Measurements from ENCODE around the gene FRMD8.

Gene FRMD8, protein sequence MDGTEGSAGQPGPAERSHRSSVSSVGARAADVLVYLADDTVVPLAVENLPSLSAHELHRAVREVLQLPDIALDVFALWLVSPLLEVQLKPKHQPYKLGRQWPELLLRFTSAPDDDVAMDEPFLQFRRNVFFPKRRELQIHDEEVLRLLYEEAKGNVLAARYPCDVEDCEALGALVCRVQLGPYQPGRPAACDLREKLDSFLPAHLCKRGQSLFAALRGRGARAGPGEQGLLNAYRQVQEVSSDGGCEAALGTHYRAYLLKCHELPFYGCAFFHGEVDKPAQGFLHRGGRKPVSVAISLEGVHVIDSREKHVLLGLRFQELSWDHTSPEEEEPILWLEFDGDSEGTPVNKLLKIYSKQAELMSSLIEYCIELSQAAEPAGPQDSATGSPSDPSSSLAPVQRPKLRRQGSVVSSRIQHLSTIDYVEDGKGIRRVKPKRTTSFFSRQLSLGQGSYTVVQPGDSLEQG

DNA sequence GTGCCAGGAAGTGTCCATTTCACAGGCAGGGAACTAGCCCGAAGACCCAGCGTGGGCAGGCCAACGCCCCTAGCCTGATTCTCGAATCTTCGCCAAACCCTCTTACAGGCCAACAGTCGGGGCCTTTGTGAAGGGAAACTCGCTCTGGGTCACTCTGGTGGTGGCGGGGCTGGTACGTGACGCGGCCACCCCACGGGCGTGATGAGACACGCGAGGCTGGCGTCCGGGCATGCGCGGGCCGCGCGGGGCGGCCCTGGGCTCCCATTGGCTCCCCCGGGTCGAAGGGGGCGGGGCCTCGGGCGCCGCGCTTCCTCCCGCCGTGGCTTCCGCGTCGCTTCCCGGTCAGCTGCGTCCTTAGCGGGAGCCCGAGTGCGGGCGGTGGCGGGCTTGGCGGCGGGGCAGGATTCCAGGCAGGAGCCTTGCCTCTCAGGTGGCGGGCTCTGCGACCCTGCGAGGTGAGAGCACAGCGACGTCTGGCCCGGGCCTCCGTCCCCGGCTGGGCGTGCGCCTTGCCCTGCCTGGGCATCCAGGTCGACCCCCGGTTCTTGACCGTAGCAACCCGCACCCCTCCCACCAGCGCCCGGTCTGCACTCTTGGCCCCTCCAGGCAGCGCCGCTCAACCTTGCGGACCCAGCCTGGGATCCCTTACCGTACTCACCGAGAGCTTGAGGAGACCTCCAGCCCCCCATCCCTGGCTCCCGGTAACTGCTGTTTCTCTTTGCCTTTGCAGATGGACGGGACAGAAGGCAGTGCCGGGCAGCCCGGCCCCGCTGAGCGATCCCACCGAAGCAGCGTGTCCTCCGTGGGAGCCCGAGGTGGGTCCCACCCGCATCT, at the start of gene FRMD8:
Gene FRMD8 (plus strand): TSS at position 331 of the 834 bp plus-strand sequence. CDS start 400 bp downstream, at position 731.
- H3K27ac Mint-ChIP-seq: peak within 1 kb of the TSS; percentile 98

DNA sequence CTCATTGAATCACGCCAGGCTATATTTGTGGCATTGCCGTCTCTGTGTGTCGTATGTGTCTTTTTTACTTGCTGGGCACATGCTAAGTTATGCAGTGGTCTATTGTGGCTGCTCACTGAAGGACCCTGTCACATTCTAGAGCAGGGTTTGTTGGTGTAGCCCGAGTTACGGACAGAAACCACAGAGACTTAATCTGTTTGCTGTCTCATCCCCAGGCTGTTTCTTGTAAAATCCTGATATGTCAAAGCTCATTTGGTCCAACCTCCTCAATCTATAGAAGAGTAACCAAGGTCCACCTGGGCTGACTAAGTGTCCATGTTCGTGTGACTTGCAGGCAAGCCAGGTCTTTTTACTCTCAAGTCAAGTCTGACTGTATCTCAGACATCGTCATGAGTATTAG, 47.8 kb upstream of the FRMD8 start:
- Mint-ChIP-seq H3K27me3 (no peaks in the 10 kb centered on the region), H3K4me1 (peaks cover 30% of the 10 kb centered on the region), H3K27ac (peak overlapping the region; percentile 37), H3K36me3 (ENCODE audit: low read depth) (peaks cover 34% of the 10 kb centered on the region), H3K9me3 (no peaks in the 10 kb centered on the region), H3K4me3 (no peak overlapping the region)
- no peak for DNase-seq
- no peak for ATAC-seq

More for the DNA sequence above, at the start of gene FRMD8:
- peaks cover 74% of the 10 kb centered on the region for H3K4me1 Mint-ChIP-seq
- DNase-seq (peak; percentile 91), ATAC-seq (peak; percentile 9)
- H3K36me3 Mint-ChIP-seq (ENCODE audit: low read depth): peaks cover 5% of the 10 kb centered on the region
- H3K27me3 Mint-ChIP-seq: no peaks in the 10 kb centered on the region
- H3K4me3 Mint-ChIP-seq: peak within 1 kb of the TSS; percentile 87
- no peaks in the 10 kb centered on the region for H3K9me3 Mint-ChIP-seq

DNA sequence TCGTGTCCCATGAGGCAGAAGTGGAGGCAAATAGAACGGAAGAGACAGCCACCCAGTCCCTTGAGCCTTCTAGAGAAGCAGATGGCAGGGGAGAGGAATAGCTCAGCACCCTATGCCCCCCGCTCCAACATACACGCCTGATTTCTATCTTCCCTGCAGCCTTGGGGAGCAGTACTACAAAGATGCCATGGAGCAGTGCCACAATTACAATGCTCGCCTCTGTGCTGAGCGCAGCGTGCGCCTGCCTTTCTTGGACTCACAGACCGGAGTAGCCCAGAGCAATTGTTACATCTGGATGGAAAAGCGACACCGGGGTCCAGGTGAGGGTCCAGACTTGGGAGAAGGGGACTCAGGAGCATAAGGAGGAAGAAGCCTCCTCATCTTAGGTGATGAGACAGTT, 46.2 kb upstream of the FRMD8 start:
- Mint-ChIP-seq H3K36me3 (ENCODE audit: low read depth) (peaks cover 41% of the 10 kb centered on the region), H3K4me3 (no peak overlapping the region), H3K27ac (no peak overlapping the region), H3K27me3 (no peaks in the 10 kb centered on the region), H3K4me1 (peaks cover 23% of the 10 kb centered on the region), H3K9me3 (no peaks in the 10 kb centered on the region)
- DNase-seq: no peak
- no peak for ATAC-seq

DNA sequence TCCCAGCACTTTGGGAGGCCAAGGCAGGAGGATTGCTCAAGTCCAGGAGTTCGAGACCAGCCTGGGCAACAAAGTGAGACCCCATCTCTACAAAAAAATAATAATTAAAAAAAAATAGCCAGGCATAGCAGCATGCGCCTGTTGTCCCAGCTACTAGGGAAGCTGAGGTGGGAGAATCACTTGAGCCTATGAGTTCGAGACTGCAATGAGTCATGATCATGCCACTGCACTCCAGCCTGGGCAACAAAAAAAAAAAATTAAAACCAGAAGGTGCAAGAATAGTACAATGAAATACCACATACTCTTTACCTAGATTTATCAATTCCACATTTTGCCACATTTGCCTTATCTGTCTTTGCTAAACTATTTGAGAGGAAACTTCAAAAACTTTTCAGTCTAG, 44.6 kb upstream of the FRMD8 start:
- no peak overlapping the region for H3K4me3 Mint-ChIP-seq
- no peak for ATAC-seq
- H3K4me1 Mint-ChIP-seq: peaks cover 12% of the 10 kb centered on the region
- no peaks in the 10 kb centered on the region for H3K9me3 Mint-ChIP-seq
- H3K36me3 Mint-ChIP-seq (ENCODE audit: low read depth): peaks cover 49% of the 10 kb centered on the region
- H3K27me3 Mint-ChIP-seq: no peaks in the 10 kb centered on the region
- DNase-seq: no peak
- H3K27ac Mint-ChIP-seq: no peak overlapping the region

DNA sequence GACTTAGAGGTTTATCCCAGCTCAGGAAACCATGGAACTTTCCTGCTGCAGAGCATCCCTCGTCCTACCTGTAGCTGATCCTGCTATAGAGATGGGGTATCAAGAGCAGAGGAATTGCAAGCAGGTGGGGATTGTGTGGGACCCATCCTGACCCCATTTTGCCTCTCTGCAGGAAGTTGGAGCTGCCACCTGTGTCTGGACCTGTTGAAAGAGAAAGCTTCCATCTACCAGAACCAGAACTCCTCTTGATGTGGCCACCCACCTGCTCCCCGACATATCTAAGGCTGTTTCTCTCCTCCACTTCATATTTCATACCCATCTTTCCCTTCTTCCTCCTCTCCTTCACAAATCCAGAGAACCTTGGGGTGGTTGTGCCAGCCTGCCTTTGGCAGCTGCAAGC, 34.9 kb upstream of the FRMD8 start:
- no peak for ATAC-seq
- Mint-ChIP-seq H3K36me3 (ENCODE audit: low read depth) (peaks cover 30% of the 10 kb centered on the region), H3K4me3 (no peak overlapping the region)

DNA sequence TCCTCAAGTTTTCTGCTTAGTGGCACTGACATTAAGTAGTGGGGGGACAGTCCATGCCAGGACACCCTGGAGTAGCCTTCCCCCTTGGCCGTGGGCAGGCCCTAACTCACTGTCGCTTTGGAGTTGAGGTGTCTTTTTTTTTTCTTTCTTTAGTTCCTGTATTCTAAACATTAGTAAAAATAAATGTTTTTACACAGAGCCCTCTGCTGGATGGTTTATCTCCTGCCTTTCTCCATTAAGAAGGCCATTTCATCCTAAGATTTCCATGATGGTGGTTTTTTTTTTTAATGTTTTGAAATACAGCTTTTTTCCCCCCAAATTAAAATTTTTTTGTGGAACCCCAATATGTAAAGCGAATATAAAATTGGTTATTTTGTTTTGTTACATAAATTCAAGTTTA, 33.7 kb upstream of the FRMD8 start:
- no peaks in the 10 kb centered on the region for H3K9me3 Mint-ChIP-seq
- DNase-seq: no peak
- peaks cover 26% of the 10 kb centered on the region for H3K36me3 Mint-ChIP-seq (ENCODE audit: low read depth)
- H3K4me3 Mint-ChIP-seq: no peak overlapping the region
- H3K27me3 Mint-ChIP-seq: no peaks in the 10 kb centered on the region
- no peak for ATAC-seq
- H3K27ac Mint-ChIP-seq: peak overlapping the region; percentile 55
- peaks cover 11% of the 10 kb centered on the region for H3K4me1 Mint-ChIP-seq

More for the DNA sequence above, 34.9 kb upstream of the FRMD8 start:
- no peak overlapping the region for H3K27ac Mint-ChIP-seq
- no peaks in the 10 kb centered on the region for H3K27me3 Mint-ChIP-seq
- no peak for DNase-seq
- H3K4me1 Mint-ChIP-seq: peaks cover 11% of the 10 kb centered on the region
- no peaks in the 10 kb centered on the region for H3K9me3 Mint-ChIP-seq

DNA sequence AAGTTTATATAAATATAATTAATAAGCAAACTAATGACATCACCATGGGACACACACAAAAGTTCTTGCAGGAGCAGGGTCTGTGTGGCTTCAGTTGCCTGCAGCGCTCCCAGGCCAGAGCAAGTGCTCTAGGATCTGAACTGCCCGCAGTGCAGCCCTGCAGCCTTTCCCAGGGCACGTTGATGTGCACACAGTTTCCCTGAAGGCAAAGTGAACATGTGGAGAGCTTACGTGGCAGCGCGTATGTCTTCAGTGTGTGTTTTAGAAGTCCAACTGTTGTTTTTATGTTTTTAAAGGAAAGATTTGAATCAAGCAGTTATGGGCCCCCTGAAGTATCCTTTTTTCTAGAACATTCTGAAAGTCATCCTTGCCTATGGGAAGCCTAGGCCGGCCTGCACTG, 33.1 kb upstream of the FRMD8 start:
- peak overlapping the region; percentile 18 for H3K27ac Mint-ChIP-seq
- peak overlapping the region; percentile 48 for H3K4me3 Mint-ChIP-seq

DNA sequence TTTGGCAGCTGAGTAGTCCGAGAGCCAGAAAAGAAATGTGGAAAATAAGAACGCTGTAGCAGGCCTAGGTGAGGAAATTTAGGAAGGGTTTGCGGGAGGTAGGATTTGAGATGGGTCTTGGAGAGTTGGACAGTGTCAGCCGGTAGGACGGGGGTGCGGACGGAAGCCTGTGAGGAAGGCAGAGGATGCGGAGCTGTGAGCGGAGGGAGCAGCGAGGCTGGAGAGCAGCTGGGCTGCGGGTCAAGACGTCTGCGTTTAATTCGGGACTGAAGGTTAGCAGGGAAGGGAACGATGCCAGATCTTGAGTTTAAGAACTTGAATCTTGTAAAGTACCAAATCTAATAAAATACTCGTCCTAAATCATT, 32.6 kb upstream of the FRMD8 start:
- Mint-ChIP-seq H3K4me3 (peak overlapping the region; percentile 48), H3K4me1 (peaks cover 11% of the 10 kb centered on the region), H3K9me3 (no peaks in the 10 kb centered on the region), H3K36me3 (ENCODE audit: low read depth) (peaks cover 16% of the 10 kb centered on the region), H3K27ac (peak overlapping the region; percentile 18), H3K27me3 (no peaks in the 10 kb centered on the region)
- no peak for DNase-seq
- ATAC-seq: no peak

More for the DNA sequence above, 33.1 kb upstream of the FRMD8 start:
- peaks cover 11% of the 10 kb centered on the region for H3K4me1 Mint-ChIP-seq
- no peak for ATAC-seq
- peaks cover 21% of the 10 kb centered on the region for H3K36me3 Mint-ChIP-seq (ENCODE audit: low read depth)
- no peaks in the 10 kb centered on the region for H3K9me3 Mint-ChIP-seq
- DNase-seq: no peak
- no peaks in the 10 kb centered on the region for H3K27me3 Mint-ChIP-seq

DNA sequence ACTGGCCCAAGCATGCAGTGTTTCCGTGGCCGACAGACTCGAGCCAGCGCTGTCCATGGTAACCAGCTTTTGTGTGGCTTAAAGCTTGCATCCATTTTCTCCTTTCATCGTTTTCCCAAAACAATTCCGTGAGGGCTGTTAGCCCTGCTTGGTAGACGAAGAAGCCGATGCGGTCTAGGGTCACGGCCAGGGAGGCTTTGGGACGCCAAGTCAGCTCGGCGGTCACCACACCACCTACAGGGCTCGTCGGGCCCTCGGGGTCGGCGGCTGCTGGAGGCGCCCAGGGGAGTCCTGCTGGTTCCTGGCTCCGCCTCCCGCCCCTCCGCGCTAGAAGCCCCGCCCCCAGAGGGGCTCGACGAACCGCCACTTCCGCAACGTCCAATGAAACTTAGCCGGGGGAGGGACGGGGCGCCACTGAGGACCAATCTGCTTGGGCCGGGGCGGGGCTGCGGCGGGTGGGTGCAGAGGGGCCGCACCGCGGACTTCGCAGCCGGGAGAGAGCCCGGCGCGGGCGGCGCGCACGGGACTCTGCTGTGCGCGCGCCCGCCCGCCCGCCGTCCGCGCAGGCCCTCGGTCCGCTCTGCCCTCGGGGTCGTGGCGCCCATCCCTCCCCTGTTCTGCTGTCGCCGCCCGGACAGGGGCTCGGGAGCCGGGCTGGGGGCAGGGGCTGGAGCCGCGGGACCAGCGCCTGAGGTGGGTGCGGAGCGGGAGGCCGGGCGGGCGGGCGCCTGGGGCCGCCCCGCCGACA, 32.0 kb upstream of the FRMD8 start, which contains the start of gene TIGD3:
Gene TIGD3 (plus strand): TSS at position 487 of the 748 bp plus-strand sequence. CDS start 1,058 bp downstream, outside the sequence.
- H3K4me3 Mint-ChIP-seq: peak within 1 kb of the TSS; percentile 82
- peaks cover 12% of the 10 kb centered on the region for H3K36me3 Mint-ChIP-seq (ENCODE audit: low read depth)
- no peaks in the 10 kb centered on the region for H3K27me3 Mint-ChIP-seq
- peak within 1 kb of the TSS; percentile 18 for H3K27ac Mint-ChIP-seq
- H3K4me1 Mint-ChIP-seq: peaks cover 11% of the 10 kb centered on the region
- DNase-seq (peak; percentile 99), ATAC-seq (peak; percentile 98)
- no peaks in the 10 kb centered on the region for H3K9me3 Mint-ChIP-seq

DNA sequence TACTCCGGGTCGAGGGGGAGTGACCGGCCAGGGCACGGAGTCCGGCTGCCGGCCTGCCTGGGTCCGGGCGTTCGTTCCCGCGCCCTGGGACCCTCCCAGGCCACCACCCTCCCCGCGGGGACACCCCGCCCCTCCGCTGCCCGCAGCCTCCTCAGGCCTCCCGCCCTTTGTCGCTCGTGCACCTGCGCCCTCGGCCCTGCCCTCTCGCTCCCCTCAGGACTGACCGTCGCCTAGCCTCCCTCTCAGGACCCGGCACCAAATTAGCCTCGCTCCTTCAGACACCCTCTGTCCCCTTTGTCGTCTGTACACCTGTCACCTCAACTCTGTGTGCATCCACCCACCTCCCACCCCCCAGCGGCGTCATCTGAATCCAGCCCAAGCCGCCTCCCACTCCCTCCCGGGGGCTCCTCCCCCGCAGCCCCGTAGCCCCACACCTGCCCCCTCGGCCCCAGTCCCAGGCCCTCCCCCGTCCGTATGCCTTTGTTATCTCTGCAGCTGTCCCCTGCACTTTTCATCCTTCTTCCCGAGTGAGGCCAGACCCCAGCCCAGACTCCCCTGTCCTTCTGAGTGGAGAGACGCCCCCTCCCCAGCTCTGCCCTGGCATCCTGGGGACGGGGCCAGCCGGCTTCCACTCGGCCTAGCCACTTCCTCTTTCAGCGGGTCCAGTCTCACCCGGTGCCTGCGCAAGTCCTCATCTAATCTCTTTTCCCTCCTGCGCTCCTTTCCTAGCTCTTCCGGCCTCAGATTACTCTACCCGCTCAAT, 31.2 kb upstream of the FRMD8 start:
- Mint-ChIP-seq H3K9me3 (no peaks in the 10 kb centered on the region), H3K36me3 (ENCODE audit: low read depth) (peaks cover 12% of the 10 kb centered on the region), H3K4me1 (peaks cover 11% of the 10 kb centered on the region), H3K27me3 (no peaks in the 10 kb centered on the region), H3K27ac (no peak overlapping the region), H3K4me3 (peak overlapping the region; percentile 82)
- ATAC-seq (no peak), DNase-seq (peak; percentile 41)

DNA sequence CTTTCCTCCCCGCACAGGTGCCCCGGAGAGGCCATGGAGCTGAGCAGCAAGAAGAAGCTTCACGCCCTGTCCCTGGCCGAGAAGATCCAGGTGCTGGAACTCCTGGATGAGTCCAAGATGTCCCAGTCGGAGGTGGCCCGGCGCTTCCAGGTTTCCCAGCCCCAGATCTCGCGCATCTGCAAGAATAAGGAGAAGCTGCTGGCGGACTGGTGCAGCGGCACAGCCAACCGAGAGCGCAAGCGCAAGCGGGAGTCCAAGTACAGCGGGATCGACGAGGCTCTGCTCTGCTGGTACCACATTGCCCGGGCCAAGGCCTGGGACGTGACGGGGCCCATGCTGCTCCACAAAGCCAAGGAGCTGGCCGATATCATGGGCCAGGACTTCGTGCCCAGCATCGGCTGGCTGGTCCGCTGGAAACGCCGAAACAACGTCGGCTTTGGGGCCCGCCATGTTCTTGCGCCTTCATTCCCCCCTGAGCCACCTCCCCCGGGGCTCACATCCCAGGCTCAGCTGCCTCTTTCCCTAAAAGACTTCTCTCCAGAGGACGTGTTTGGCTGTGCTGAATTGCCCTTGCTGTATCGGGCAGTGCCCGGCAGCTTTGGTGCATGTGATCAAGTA, 30.6 kb upstream of the FRMD8 start:
- Mint-ChIP-seq H3K27me3 (no peaks in the 10 kb centered on the region), H3K4me3 (peak overlapping the region; percentile 82), H3K27ac (no peak overlapping the region), H3K9me3 (no peaks in the 10 kb centered on the region), H3K4me1 (peaks cover 11% of the 10 kb centered on the region), H3K36me3 (ENCODE audit: low read depth) (peaks cover 12% of the 10 kb centered on the region)
- DNase-seq: no peak
- ATAC-seq: no peak

DNA sequence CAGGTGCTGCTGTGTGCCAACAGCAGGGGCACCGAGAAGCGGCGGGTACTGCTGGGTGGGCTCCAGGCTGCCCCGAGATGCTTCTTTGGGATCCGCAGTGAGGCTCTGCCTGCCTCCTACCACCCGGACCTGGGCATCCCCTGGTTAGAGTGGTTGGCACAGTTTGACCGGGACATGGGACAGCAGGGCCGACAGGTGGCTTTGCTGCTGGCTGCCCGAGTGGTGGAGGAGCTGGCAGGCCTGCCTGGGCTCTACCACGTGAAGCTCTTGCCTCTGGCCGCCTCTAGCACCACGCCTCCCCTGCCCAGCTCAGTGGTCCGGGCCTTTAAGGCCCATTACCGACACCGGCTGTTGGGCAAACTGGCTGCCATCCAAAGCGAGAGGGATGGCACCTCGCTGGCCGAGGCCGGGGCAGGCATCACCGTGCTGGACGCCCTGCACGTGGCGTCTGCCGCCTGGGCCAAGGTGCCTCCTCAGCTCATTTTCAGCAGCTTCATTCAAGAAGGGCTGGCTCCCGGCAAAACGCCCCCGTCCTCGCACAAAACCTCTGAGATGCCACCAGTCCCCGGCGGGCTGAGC, 30.0 kb upstream of the FRMD8 start:
- H3K27ac Mint-ChIP-seq: no peak overlapping the region
- ATAC-seq: no peak

DNA sequence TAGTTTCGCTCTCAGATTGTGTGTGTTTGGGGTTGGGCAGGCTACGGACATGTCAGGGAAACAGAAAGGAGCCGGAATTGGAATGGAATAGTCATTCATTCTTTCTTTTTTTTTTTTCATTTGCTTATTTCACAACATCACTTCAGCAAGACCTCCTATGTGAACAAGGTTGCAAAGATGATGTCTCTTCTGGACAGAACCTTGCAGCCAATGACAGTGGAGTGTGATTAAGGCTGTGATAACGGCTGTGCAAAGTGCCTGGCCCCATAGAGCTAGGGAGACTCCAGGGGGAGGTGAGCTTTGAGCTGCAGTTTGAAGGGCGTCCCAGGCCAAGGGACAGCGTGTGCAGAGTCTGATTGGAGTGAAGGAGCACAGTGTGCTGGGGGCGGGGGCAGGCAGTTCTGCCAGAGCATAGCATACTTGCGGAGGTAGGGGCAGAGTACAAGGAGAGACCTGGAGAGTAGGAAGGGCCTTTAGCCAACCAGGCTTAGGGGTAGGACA, 28.5 kb upstream of the FRMD8 start:
- Mint-ChIP-seq H3K4me3 (no peak overlapping the region), H3K27me3 (no peaks in the 10 kb centered on the region), H3K27ac (no peak overlapping the region), H3K9me3 (no peaks in the 10 kb centered on the region), H3K4me1 (peaks cover 20% of the 10 kb centered on the region), H3K36me3 (ENCODE audit: low read depth) (peaks cover 3% of the 10 kb centered on the region)
- no peak for ATAC-seq
- DNase-seq: no peak

More for the DNA sequence above, 30.0 kb upstream of the FRMD8 start:
- Mint-ChIP-seq H3K9me3 (no peaks in the 10 kb centered on the region), H3K4me1 (peaks cover 11% of the 10 kb centered on the region), H3K4me3 (peak overlapping the region; percentile 65), H3K27me3 (no peaks in the 10 kb centered on the region), H3K36me3 (ENCODE audit: low read depth) (peaks cover 12% of the 10 kb centered on the region)
- DNase-seq: no peak

All from activated naive CD8-positive, alpha-beta T cell treated with anti-CD3 and anti-CD28 coated beads, Interleukin-2, amount 50 U/mL, for 24 hours (primary cell).